Activated T-helper 1 cell treated with anti-CD3 and anti-CD28 coated beads, Interleukin-12 subunit alpha, Interleukin-12 subunit beta, Interleukin-2, Interleukin-4 antibody, amounts not matched to agents 30 ng/mL and 10 ng/mL and 1 ng/mL, durations not matched to agents 14 hours and 24 hours and 36 hours (primary cell): ENCODE measurements around the gene FAM53A. TPM values are rescaled to one million over a fixed set of nuclear protein-coding genes. Genes with fewer than 3 reads are reported as not detected.

ENCODE experiments used
- DNase-seq: peaks from one replicate; pipeline ENCODE4 v3.0.0; 2021; ENCODE audit warnings: low spot score
- H3K27ac Mint-ChIP-seq: one replicate; pipeline ENCODE4 v1.8.0; 2021; ENCODE audit warnings: mild to moderate bottlenecking, mixed read lengths
- H3K27me3 Mint-ChIP-seq: one replicate; pipeline ENCODE4 v1.8.0; 2022; ENCODE audit warnings: mild to moderate bottlenecking, moderate library complexity, mixed read lengths; ENCODE audit not compliant: insufficient read depth
- H3K36me3 Mint-ChIP-seq: one replicate; pipeline ENCODE4 v1.8.0; 2021; ENCODE audit warnings: low read depth, mixed read lengths
- H3K4me1 Mint-ChIP-seq: one replicate; pipeline ENCODE4 v1.8.0; 2021; ENCODE audit warnings: low read depth, mixed read lengths
- H3K4me3 Mint-ChIP-seq: one replicate; pipeline ENCODE4 v1.8.0; 2021; ENCODE audit warnings: mild to moderate bottlenecking, moderate library complexity, mixed read lengths
- H3K9me3 Mint-ChIP-seq: one replicate; pipeline ENCODE4 v1.8.0; 2021; ENCODE audit warnings: mixed read lengths
- intact Hi-C: fragments of 100-400 bp; cut with micrococcal nuclease; formaldehyde crosslinking; loops from one replicate; pipeline ENCODE4 v1.15.1; 2024
- total RNA-seq: library from RNA; stranded (reverse); gene quantifications from 2 replicates; pipeline ENCODE4 v1.2.3, GENCODE V29; 2022

Gene FAM53A
- total RNA-seq, 1 donor from 2014 or later = 2.5 TPM

DNA sequence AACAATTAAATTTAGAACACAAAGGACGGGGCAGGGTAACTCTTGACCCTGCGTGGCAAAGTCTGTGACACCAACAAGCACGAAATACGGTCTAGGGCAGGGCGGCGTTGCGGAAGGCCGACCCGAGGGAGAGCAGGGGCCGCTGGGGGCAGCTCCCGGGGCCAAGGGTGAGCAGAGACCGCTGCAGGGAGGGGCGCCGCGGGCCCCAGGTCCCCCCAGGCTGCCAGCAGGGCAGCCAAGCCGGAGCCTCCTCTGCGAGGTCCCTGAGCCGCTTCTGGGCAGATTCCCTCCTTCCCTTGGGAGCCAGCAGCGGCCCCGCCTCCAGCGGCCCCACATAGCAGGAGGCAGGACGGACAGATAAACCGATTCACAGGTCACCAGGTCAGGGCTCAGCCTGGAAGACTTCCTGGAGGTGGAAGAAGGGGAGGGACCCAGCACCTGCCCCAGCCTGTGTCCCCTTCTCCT, 90.2 kb downstream of the FAM53A start:
- peaks cover 2% of the 10 kb centered on the region for H3K36me3 Mint-ChIP-seq
- peaks cover 18% of the 10 kb centered on the region for H3K9me3 Mint-ChIP-seq
- H3K27ac Mint-ChIP-seq = no peak overlapping the region
- H3K4me3 Mint-ChIP-seq = no peak overlapping the region
- DNase-seq = no peak
- no peaks in the 10 kb centered on the region for H3K27me3 Mint-ChIP-seq
- intact Hi-C loops = no loop called here
- no peaks in the 10 kb centered on the region for H3K4me1 Mint-ChIP-seq

DNA sequence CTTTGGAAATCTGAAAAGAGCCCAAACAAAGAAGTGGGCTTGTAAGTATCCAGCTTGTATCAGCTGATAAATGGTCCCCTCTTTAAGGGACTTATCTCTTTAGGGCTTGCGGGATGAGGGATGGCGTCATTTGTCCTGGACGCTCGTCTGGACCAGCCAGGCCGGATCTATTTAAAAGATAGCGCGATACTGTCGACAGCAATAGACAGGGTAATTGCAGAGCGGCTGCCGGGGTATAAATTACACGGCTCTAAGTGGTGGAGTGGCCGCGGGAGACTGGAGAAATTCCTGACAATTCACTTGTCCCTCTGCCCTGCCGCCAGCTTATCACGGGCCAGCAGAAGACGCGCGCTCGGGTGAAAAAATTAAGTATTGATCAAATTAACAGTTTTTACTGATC, 90.7 kb downstream of the FAM53A start:
- intact Hi-C loops = no loop called here
- Mint-ChIP-seq H3K4me3 (no peak overlapping the region), H3K27ac (no peak overlapping the region), H3K4me1 (no peaks in the 10 kb centered on the region), H3K27me3 (no peaks in the 10 kb centered on the region), H3K36me3 (peaks cover 2% of the 10 kb centered on the region), H3K9me3 (peaks cover 20% of the 10 kb centered on the region)
- DNase-seq = no peak

DNA sequence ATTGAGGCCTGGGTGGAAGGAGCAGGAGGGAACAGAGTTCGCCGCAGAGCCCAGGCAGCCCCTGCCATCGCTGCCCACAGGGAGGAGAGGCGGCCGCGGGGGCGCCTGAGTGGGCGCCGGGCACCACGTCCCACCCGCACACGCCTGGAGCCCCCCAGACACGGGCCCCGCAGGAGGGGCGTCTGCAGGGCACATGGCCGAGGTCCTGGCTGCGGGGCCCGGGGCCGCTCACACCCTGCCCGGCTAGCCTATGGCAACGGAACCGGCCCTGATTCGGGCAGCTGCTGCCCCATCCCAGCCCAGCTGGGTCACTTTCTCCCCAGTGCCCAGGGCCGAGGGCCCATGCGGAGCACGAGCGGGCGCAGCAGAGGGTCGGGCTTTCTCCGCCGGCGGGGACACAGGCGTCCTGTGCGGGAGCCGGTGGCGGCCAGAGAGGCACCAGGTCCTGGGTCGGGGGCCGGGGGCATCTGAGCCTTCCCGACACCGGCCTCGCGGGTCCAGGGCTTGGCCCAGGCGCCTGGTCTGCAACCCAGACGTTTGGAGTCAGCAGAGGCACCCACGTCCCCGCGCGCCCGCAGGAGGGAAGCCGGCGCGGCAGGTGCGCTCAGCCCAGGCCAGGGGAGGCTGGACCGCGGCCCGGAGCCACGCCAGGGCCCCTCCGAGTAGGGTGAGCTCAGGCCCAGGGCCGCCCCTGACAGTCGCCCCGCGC, 91.2 kb downstream of the FAM53A start:
- Mint-ChIP-seq H3K36me3 (peaks cover 2% of the 10 kb centered on the region), H3K4me3 (no peak overlapping the region), H3K9me3 (peaks cover 20% of the 10 kb centered on the region), H3K27ac (no peak overlapping the region), H3K27me3 (no peaks in the 10 kb centered on the region), H3K4me1 (no peaks in the 10 kb centered on the region)
- no peak for DNase-seq
- intact Hi-C loops = no loop called here

DNA sequence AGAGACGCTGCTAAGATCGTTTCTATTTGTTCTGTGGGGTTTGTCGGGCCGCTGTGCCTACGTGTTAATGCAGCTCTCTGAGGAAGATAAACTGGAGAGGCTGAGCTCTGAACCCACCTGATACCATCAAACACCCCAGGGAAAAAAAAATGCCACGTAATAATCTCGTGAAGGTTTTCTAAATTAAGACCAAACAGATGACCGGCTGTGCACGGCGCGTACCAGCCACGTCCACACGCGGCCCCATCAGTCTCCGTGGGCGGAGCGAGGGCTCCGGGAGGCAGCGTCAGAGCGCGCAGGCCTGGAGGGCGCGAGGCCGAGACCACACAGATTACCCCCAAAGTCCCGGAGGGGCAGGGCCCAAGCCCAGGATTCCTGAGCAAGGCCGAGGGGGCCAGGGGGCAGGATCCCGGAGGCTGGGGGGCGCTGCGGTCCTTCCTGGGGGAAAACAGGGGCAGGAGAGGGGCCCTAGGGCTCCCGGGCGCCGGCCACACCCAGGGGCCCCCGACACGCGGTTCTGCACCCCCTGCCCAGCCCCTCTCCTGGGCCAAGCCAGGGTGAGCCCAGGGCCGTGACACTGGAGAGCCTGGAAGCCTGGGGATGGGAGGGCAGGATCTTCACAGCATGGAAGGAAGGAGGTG, 91.9 kb downstream of the FAM53A start:
- Mint-ChIP-seq H3K27ac (no peak overlapping the region), H3K9me3 (peaks cover 20% of the 10 kb centered on the region), H3K4me1 (no peaks in the 10 kb centered on the region), H3K4me3 (no peak overlapping the region), H3K27me3 (no peaks in the 10 kb centered on the region), H3K36me3 (peaks cover 2% of the 10 kb centered on the region)
- intact Hi-C loops = no loop called here
- DNase-seq = no peak

DNA sequence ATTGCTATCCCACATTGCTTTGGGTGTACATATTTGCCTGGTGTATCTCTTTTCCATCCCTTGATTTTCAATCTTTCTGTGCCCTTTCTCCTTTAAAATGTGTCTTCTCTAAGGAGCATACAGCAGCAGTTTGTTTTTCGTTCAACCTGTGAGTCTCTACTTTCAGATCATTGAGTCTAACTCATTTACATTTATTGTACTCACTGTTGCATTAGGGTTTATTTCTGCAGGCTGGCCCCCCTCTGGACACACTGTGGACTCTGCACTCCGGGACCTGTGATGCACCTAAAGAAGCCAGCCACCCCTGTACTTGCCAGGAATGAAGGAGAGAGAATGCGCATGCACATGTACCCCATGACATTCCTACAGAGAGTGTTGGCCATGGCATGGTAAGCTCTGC, 93.0 kb downstream of the FAM53A start:
- Mint-ChIP-seq H3K27me3 (no peaks in the 10 kb centered on the region), H3K27ac (no peak overlapping the region), H3K4me3 (no peak overlapping the region), H3K36me3 (peaks cover 2% of the 10 kb centered on the region), H3K4me1 (no peaks in the 10 kb centered on the region), H3K9me3 (peaks cover 20% of the 10 kb centered on the region)
- no peak for DNase-seq
- intact Hi-C loops = no loop called here

DNA sequence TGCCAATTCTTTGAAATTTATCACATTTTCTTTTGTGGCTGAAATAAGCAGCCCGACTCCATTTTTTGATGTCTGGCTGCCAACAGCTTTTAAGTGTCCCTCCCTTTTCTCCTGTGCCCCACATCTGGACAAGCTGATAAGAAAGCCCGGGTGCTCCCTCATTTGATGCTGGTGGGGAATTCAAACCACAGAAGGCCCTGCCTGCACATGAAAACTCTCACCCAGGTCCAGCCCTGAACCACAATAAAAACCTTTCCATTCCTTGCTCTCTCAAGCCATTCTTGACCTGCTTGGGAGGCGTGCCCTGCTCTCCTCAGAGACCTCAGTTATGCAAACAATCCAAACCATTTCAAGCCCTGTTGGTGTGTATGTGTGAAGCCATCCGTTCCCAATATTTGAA, 93.9 kb downstream of the FAM53A start:
- H3K4me3 Mint-ChIP-seq = no peak overlapping the region
- H3K4me1 Mint-ChIP-seq = no peaks in the 10 kb centered on the region
- intact Hi-C loops = no loop called here
- DNase-seq = no peak
- peaks cover 2% of the 10 kb centered on the region for H3K36me3 Mint-ChIP-seq
- no peak overlapping the region for H3K27ac Mint-ChIP-seq
- H3K9me3 Mint-ChIP-seq = peaks cover 20% of the 10 kb centered on the region
- H3K27me3 Mint-ChIP-seq = no peaks in the 10 kb centered on the region

Other genes with a start within 250 kb of the FAM53A start
- gene SLBP, start 28.0 kb upstream of the FAM53A start, total RNA-seq = 136 and 140 TPM in 2 replicates
- gene TMEM129, start 37.0 kb upstream of the FAM53A start, total RNA-seq = 27.4 and 28.4 TPM in 2 replicates
- 134 and 139 TPM in 2 replicates for gene TACC3, start 37.2 kb upstream of the FAM53A start, total RNA-seq
- 0.29 and 0.39 TPM in 2 replicates for gene FGFR3, start 109.0 kb upstream of the FAM53A start, total RNA-seq
- gene LETM1, start 171.8 kb upstream of the FAM53A start, total RNA-seq = 93.9 and 101 TPM in 2 replicates
- gene NSD2, start 187.1 kb upstream of the FAM53A start, total RNA-seq = 200 and 202 TPM in 2 replicates